ENCODE data around the gene TBX5.
A peak's percentile ranks its signal among the peaks of the same experiment; 100 is the strongest.

Gene TBX5

GRCh38 chr12:114405519-114406271 lies at the start of gene TBX5:
TSS of gene TBX5 (minus strand) at chr12:114406144. CDS start at chr12:114403898, 2,246 bp downstream.
- Mint-ChIP-seq H3K4me3 (no peak within 1 kb of the TSS), H3K27ac (peak within 1 kb of the TSS; percentile 46), H3K4me1 (peaks cover 2% of the 10 kb centered on the region), H3K27me3 (peaks cover 100% of the 10 kb centered on the region), H3K36me3 (peaks cover 12% of the 10 kb centered on the region), H3K9me3 (no peaks in the 10 kb centered on the region)
- no peak for DNase-seq
- CTCF ChIA-PET = no interaction called here

DNA sequence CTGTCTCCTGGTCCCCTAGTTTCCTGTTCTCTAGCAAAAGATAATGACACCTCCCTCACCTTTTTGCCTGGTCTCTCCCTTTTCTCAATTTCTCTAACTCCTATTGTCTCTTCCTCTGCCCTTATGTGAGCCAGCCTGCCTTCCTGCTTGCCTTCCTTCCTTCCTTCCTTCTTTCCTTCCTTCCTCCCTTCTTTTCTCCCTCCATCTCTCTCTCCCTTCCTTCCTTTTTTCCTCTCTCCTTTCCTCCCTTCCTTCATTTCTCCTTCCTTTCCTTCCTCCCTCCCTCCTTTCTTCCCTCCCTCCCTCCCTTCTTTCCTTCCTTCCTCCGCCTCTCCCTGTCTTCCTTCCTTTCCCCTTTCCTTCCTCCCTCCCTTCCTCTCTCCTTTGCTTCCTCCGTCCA lies 45.7 kb upstream of the TBX5 start:
- H3K36me3 Mint-ChIP-seq = no peaks in the 10 kb centered on the region
- H3K4me1 Mint-ChIP-seq = no peaks in the 10 kb centered on the region
- H3K9me3 Mint-ChIP-seq = no peaks in the 10 kb centered on the region
- CTCF ChIA-PET = no interaction called here
- peaks cover 56% of the 10 kb centered on the region for H3K27me3 Mint-ChIP-seq
- H3K4me3 Mint-ChIP-seq = no peak overlapping the region
- DNase-seq = no peak
- no peak overlapping the region for H3K27ac Mint-ChIP-seq

DNA sequence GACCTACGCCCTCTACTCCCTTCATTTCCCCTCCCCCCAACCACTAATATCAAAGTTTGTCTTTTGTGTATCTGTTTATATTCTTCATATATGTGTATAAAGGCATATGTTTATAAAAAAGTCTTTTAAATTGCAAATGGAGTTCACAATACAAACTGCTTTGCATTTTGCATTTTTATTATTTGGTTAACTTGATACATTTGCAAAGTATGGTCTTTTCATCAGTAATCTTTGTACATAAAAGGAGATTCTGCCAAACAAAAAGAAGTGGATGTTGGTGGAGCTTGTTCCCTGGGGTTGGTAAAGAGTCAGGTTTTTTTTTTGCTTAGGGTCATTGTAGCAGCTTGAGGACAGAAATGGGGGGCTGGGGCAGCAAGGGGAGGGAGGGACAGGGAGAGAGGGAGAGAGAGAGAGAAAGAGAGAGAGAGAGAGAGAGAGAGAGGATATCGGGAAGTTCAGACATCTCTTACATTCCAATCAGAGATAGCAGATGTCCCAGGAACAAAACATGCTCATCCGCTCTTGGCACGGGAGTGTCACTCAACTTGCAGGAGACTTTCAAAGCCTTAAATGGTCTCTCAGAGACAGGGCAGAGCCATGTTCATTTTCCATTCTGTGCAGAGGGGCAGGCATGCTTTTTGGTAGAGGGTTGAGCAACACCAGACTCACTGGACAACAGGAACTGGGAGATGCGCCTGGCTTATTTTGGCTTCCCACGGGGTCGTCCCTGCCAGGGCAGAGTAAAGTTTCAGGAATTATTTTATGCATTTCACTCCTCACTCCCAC lies 44.8 kb upstream of the TBX5 start:
- Mint-ChIP-seq H3K27me3 (peaks cover 66% of the 10 kb centered on the region), H3K9me3 (no peaks in the 10 kb centered on the region), H3K36me3 (no peaks in the 10 kb centered on the region), H3K27ac (no peak overlapping the region), H3K4me1 (no peaks in the 10 kb centered on the region), H3K4me3 (no peak overlapping the region)
- CTCF ChIA-PET = no interaction called here
- DNase-seq = no peak

- Mint-ChIP-seq H3K9me3 (no peaks in the 10 kb centered on the region), H3K36me3 (no peaks in the 10 kb centered on the region), H3K4me3 (no peak overlapping the region), H3K27ac (no peak overlapping the region), H3K27me3 (peaks cover 73% of the 10 kb centered on the region), H3K4me1 (no peaks in the 10 kb centered on the region)
- CTCF ChIA-PET = no interaction called here
- no peak for DNase-seq
Measured at GRCh38 chr12:114450019-114450418, 44.1 kb upstream of the TBX5 start.

DNA sequence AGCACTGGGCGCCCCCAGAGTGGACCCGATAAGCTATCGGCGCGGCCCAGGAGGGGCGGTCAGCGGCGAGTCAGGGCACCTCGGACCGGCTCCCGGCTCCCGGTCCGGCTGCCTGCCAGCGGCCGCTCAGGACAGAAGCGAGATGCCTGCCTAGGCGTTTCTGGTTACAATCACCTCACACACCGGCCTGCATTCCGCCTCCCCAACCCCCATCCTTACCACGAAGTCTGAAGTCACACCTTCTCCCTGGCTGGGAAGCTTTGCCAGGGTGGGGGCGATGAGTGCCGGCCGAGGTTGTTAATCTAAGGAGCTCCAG lies 42.6 kb upstream of the TBX5 start:
- H3K27ac Mint-ChIP-seq = no peak overlapping the region
- no peak for DNase-seq
- H3K4me3 Mint-ChIP-seq = no peak overlapping the region
- no peaks in the 10 kb centered on the region for H3K4me1 Mint-ChIP-seq
- no peaks in the 10 kb centered on the region for H3K9me3 Mint-ChIP-seq
- H3K36me3 Mint-ChIP-seq = no peaks in the 10 kb centered on the region
- CTCF ChIA-PET = no interaction called here
- H3K27me3 Mint-ChIP-seq = peaks cover 82% of the 10 kb centered on the region

GRCh38 chr12:114447799-114448617 lies 42.1 kb upstream of the TBX5 start:
- Mint-ChIP-seq H3K4me3 (no peak overlapping the region), H3K36me3 (no peaks in the 10 kb centered on the region), H3K4me1 (no peaks in the 10 kb centered on the region), H3K27ac (no peak overlapping the region), H3K9me3 (no peaks in the 10 kb centered on the region), H3K27me3 (peaks cover 88% of the 10 kb centered on the region)
- DNase-seq = no peak
- CTCF ChIA-PET = no interaction called here

DNA sequence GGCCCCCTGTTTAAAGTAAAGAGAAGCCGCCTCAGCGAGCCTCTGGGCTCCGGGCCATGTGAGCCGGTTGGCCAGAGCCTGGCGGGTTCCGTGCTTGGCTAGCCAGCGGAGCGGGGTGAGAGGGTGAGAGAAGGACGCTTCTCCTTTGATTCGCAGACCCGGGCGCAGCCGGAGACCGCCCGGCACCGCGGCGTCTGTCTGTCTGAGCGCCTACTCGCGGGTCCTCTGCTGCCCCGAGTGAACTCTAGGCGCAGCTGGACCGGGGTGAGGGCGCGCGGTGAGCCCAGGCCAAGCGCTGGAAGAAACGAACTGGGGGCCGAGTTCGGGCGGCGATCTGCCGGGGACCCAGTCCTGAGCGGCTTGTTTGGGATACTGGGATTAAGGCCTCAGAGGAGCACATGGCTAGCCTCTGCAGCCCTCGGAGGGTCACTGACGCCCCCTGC lies 41.4 kb upstream of the TBX5 start:
- H3K4me3 Mint-ChIP-seq = no peak overlapping the region
- peaks cover 95% of the 10 kb centered on the region for H3K27me3 Mint-ChIP-seq
- no peak overlapping the region for H3K27ac Mint-ChIP-seq
- no peak for DNase-seq
- H3K36me3 Mint-ChIP-seq = no peaks in the 10 kb centered on the region
- H3K9me3 Mint-ChIP-seq = no peaks in the 10 kb centered on the region
- CTCF ChIA-PET = interaction anchor here (1.1 kb wide), 1 partner anchor 40 kb away, joined by 3 read pairs; no protein-coding TSS in a partner anchor
- no peaks in the 10 kb centered on the region for H3K4me1 Mint-ChIP-seq

DNA sequence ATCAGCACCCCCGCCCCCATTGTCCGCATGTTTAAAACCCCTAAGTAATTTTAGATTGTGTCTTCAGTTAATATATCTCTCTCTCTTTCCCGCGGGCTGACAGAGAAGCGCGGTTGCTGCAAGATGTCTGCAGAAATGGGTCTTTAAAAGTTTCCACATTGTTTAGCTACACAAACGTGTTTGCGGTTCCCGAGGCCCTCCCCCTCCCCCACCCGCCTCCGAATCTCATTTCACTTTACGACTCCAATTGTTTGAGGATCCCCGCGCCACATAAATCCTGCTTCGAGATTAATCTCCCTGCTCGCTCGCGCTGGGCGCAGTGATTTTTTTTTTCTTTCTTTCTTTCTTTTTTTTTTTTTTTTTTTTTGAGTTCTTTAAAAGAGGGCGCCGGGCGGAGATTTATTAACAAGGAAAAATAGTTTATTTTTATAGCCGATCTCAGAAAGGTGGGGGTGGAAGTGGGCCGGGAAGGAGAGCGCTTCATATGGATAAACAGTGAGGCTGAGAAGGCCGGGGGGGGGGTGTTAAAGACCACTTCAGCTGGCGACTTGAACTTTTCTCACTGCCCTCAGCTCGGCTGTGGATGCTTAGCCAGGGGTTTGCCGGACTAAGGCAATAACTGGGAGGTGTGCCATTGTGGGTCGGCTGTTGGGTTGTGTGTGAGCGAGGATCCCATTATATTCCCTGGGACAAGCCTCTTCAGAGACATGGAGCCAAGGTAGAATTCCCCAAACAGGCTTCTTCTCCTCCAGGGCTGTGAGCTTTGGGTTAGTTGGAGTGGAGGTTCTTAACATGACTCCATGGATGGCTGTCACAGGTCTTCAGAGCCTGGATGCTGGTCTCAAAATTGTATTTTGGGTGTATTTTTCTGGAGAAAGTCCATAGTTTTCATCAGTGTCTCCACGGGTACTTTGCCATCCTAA lies 39.7 kb upstream of the TBX5 start:
- DNase-seq = no peak
- H3K27me3 Mint-ChIP-seq = peaks cover 96% of the 10 kb centered on the region
- no peaks in the 10 kb centered on the region for H3K36me3 Mint-ChIP-seq
- no peak overlapping the region for H3K27ac Mint-ChIP-seq
- H3K4me1 Mint-ChIP-seq = no peaks in the 10 kb centered on the region
- CTCF ChIA-PET = interaction anchor here (1.1 kb wide), 1 partner anchor 39 kb away, joined by 3 read pairs; no protein-coding TSS in a partner anchor
- no peak overlapping the region for H3K4me3 Mint-ChIP-seq
- H3K9me3 Mint-ChIP-seq = no peaks in the 10 kb centered on the region

DNA sequence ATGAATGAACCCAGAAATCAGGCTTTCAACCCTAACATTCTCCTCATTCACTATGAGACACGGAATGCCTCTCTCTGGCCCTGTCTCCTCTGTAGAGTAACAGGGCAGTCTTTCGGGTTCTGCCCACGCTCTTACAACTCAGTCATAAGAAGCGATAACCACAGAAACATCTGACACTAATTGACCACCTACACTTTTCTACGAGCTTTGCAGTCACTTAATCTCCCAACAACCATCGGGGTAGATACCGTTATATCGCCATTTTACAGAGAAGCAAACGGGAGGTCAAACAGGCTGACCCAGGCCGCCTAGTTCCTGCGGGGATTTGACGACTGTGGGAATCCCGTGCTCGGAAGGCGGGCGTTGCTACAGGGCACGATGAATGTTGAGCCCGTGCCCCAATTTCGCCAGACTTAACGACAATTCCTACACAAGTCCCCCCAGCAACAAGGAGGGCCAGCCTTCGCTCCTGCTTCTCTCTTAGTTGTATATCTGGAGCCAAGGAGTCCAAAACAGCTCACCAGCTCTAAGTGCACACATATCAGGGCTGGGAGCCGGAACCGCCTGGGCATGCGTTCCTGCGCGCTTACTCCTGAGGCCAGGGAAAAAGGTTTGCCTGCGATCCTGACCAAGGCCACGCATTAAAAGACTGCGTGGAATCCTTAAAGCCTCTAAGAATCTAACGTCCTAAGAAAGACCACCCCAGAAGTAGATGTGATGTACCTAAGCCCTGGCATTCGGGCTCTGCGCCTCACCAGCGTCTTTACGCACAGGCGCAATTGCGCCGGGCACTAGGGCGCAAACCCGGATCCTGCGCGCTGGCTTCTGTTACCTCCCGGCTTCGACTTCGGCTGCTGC lies 38.7 kb upstream of the TBX5 start:
- Mint-ChIP-seq H3K9me3 (no peaks in the 10 kb centered on the region), H3K4me3 (no peak overlapping the region), H3K27me3 (peaks cover 100% of the 10 kb centered on the region), H3K36me3 (no peaks in the 10 kb centered on the region), H3K27ac (no peak overlapping the region), H3K4me1 (no peaks in the 10 kb centered on the region)
- no peak for DNase-seq
- CTCF ChIA-PET = no interaction called here

DNA sequence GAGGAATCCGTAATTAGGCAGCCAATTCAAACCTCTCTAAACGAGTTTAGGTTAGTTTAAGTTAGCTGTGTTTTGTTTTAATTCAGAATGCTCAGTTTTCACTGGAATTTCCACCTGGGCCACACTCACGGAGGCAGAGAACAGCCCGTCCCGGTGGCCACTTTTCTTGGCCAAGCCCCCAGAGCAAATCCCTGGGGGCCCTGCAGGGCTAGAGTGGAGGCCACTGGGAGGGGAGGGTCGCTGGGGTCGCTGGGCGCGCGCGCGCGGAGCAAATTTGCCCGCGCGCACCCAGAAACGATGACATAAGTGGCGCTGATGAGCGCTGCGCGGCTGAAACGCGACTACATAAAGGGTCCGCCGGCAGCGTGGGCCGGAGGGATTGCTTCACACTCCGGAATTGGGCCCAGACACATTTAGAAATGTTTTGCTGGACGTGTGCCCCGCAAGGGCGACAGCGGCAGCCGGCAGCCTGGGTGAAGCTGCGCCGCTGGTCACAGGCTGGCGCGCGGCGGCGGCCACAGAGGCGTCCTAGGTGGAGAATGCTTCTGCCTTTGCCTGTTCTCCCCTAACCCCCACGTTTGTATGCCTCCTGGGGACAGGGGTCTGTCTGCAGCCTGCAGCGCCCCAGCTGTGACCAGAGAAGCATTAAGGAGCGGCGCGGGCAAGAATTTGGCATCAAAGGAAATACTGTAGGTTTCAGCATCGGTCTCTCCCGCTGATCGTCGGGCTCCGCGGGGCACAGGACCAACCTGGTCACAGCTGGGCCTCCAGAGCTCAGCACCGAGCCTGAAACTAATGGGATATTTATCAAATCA lies 37.9 kb upstream of the TBX5 start:
- peaks cover 100% of the 10 kb centered on the region for H3K27me3 Mint-ChIP-seq
- no peak for DNase-seq
- H3K9me3 Mint-ChIP-seq = no peaks in the 10 kb centered on the region
- CTCF ChIA-PET = no interaction called here
- H3K4me1 Mint-ChIP-seq = no peaks in the 10 kb centered on the region
- no peaks in the 10 kb centered on the region for H3K36me3 Mint-ChIP-seq
- no peak overlapping the region for H3K4me3 Mint-ChIP-seq
- H3K27ac Mint-ChIP-seq = no peak overlapping the region

GRCh38 chr12:114442578-114442977 lies 36.6 kb upstream of the TBX5 start:
- H3K9me3 Mint-ChIP-seq = no peaks in the 10 kb centered on the region
- no peaks in the 10 kb centered on the region for H3K4me1 Mint-ChIP-seq
- no peak for DNase-seq
- CTCF ChIA-PET = no interaction called here
- peaks cover 100% of the 10 kb centered on the region for H3K27me3 Mint-ChIP-seq
- no peaks in the 10 kb centered on the region for H3K36me3 Mint-ChIP-seq
- no peak overlapping the region for H3K27ac Mint-ChIP-seq
- H3K4me3 Mint-ChIP-seq = no peak overlapping the region

DNA sequence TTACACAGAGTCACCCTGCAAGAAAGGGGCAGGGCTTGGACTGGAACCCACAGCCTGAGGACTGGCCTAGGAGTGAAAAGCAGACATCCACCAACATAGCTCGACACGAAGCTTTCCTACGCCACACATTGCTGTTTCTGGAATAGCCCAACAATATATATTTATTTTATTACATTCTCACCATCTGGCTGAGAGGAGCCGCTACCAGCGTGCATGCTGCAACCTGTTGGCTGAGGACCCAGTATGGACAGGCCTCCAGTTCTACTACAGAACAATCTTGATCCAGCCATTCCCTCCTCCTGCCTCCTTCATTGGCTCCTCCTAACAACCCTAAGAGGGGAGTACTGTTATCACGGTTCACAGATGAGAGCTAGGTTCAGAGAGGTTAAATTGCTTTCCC lies 35.6 kb upstream of the TBX5 start:
- H3K27ac Mint-ChIP-seq = no peak overlapping the region
- no peaks in the 10 kb centered on the region for H3K36me3 Mint-ChIP-seq
- H3K9me3 Mint-ChIP-seq = no peaks in the 10 kb centered on the region
- H3K4me3 Mint-ChIP-seq = no peak overlapping the region
- CTCF ChIA-PET = no interaction called here
- no peak for DNase-seq
- peaks cover 92% of the 10 kb centered on the region for H3K27me3 Mint-ChIP-seq
- H3K4me1 Mint-ChIP-seq = no peaks in the 10 kb centered on the region
